ENCODE data around the gene USP9X. TPM values are rescaled to one million over a fixed set of nuclear protein-coding genes. Genes with fewer than 3 reads are reported as not detected.

Gene USP9X
- total RNA-seq, 4 donors from 2014 or later, result 57.2 to 85.9 (median 65.2) TPM

DNA sequence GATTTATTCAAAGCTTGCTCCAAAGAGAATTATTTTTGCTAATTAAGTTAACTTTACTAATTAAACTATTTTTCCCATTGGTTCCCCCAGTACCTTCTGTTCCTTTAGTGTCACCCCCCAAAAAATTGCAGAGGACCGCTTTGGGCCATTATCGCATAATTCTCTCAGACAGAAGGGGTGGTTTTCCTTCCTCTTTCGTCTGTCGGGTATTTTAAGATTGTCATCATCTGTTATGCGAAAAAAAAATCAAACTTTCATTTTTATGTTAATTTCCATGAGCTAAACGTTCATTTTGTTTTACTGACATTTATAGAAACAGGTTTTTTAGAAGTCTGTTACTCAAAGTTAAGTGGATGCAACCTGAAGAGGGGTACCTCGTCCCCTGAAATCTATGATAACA, 172.6 kb downstream of the USP9X start:
- 73% methylated on average over 7 of the region's 7 CpGs for WGBS
- no peak overlapping the region for H3K4me3 ChIP-seq
- no peak overlapping the region for H3K27ac ChIP-seq
- no peak for DNase-seq (ENCODE audit: low spot score in 2 of 2)
- TF ChIP-seq POLR2AphosphoS5 (IDR thresholded peaks at IDR 0.05) (no peak), EP300 (IDR thresholded peaks at IDR 0.05) (no peak), POLR2A (IDR thresholded peaks at IDR 0.05) (no peak)
- TF ChIP-seq, protein P1, sequence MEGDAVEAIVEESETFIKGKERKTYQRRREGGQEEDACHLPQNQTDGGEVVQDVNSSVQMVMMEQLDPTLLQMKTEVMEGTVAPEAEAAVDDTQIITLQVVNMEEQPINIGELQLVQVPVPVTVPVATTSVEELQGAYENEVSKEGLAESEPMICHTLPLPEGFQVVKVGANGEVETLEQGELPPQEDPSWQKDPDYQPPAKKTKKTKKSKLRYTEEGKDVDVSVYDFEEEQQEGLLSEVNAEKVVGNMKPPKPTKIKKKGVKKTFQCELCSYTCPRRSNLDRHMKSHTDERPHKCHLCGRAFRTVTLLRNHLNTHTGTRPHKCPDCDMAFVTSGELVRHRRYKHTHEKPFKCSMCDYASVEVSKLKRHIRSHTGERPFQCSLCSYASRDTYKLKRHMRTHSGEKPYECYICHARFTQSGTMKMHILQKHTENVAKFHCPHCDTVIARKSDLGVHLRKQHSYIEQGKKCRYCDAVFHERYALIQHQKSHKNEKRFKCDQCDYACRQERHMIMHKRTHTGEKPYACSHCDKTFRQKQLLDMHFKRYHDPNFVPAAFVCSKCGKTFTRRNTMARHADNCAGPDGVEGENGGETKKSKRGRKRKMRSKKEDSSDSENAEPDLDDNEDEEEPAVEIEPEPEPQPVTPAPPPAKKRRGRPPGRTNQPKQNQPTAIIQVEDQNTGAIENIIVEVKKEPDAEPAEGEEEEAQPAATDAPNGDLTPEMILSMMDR (IDR thresholded peaks at IDR 0.05), result no peak
- H3K27me3 ChIP-seq, result no peaks in the 10 kb centered on the region
- no peaks in the 10 kb centered on the region for H3K36me3 ChIP-seq
- no peaks in the 10 kb centered on the region for H3K9me3 ChIP-seq
- no peaks in the 10 kb centered on the region for H3K4me1 ChIP-seq

GRCh38 chrX:41258226-41258625, 173.0 kb downstream of the USP9X start:
- WGBS, result 87% methylated on average over 11 of the region's 11 CpGs
- Histone ChIP-seq H3K27me3 (no peaks in the 10 kb centered on the region), H3K4me3 (no peak overlapping the region), H3K9me3 (no peaks in the 10 kb centered on the region), H3K4me1 (no peaks in the 10 kb centered on the region), H3K27ac (no peak overlapping the region), H3K36me3 (no peaks in the 10 kb centered on the region)
- TF ChIP-seq, protein P1 (IDR thresholded peaks at IDR 0.05), result no peak
- TF ChIP-seq POLR2AphosphoS5 (IDR thresholded peaks at IDR 0.05) (no peak), EP300 (IDR thresholded peaks at IDR 0.05) (no peak), POLR2A (IDR thresholded peaks at IDR 0.05) (no peak)
- no peak for DNase-seq (ENCODE audit: low spot score in 2 of 2)

GRCh38 chrX:41258871-41259270, 173.6 kb downstream of the USP9X start:
- no peak for TF ChIP-seq EP300 (IDR thresholded peaks at IDR 0.05)
- TF ChIP-seq, protein P1 (IDR thresholded peaks at IDR 0.05), result no peak
- TF ChIP-seq POLR2A (IDR thresholded peaks at IDR 0.05), result no peak
- TF ChIP-seq POLR2AphosphoS5 (IDR thresholded peaks at IDR 0.05), result no peak
- H3K4me3 ChIP-seq, result no peak overlapping the region
- H3K36me3 ChIP-seq, result no peaks in the 10 kb centered on the region
- H3K27me3 ChIP-seq, result no peaks in the 10 kb centered on the region
- WGBS, result 92% methylated on average over 14 of the region's 14 CpGs
- no peaks in the 10 kb centered on the region for H3K9me3 ChIP-seq
- no peak overlapping the region for H3K27ac ChIP-seq
- H3K4me1 ChIP-seq, result no peaks in the 10 kb centered on the region
- DNase-seq (ENCODE audit: low spot score in 2 of 2), result no peak

DNA sequence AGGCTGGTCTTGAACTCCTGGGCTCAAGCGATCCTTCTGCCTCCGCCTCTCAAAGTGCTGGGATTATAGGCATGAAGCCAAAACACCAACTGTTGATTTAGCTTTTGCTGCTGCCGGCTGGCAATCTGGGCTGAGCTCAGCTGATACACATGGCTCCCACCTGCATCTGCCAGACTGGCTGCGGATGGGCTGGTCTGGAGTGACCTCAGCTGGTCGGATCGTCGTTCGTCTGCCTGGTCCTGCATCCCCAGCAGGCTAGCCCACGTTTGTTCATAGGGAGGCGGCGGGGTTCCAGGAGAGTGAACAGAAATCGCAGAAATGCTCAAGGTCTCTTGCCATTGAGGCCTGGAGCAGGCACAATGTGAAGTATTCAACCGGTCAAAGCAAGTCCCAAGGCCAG, 174.3 kb downstream of the USP9X start:
- H3K27ac ChIP-seq, result no peak overlapping the region
- no peak for DNase-seq (ENCODE audit: low spot score in 2 of 2)
- WGBS, result 63% methylated on average over 12 of the region's 13 CpGs
- no peaks in the 10 kb centered on the region for H3K27me3 ChIP-seq
- no peaks in the 10 kb centered on the region for H3K4me1 ChIP-seq
- no peaks in the 10 kb centered on the region for H3K36me3 ChIP-seq
- H3K9me3 ChIP-seq, result no peaks in the 10 kb centered on the region
- no peak overlapping the region for H3K4me3 ChIP-seq
- TF ChIP-seq, protein P1 (IDR thresholded peaks at IDR 0.05), result no peak
- no peak for TF ChIP-seq POLR2AphosphoS5 (IDR thresholded peaks at IDR 0.05)
- no peak for TF ChIP-seq EP300 (IDR thresholded peaks at IDR 0.05)
- no peak for TF ChIP-seq POLR2A (IDR thresholded peaks at IDR 0.05)

DNA sequence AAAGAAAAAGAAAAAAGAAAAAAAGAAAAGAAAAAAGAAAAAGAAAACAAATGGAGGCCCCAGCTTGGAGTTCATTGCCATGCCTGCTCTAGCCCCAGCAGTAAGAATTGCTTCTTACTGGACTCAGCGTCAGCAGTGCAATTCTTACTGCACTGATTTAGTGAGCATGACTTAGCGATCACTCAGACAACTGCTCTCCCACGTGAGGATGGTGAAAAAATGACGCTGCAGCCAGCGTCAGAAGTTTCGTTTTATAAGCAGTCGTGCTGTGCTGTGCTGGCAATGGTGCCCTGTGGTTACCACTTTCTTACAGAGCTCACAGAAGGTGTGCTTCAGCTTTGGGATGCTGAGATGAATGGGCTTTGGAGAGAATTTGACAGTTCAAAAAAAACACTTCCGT, 180.4 kb downstream of the USP9X start:
- Histone ChIP-seq H3K27me3 (no peaks in the 10 kb centered on the region), H3K4me3 (peak overlapping the region; percentile 18), H3K4me1 (no peaks in the 10 kb centered on the region), H3K27ac (no peak overlapping the region), H3K9me3 (no peaks in the 10 kb centered on the region), H3K36me3 (no peaks in the 10 kb centered on the region)
- no peak for DNase-seq (ENCODE audit: low spot score in 2 of 2)
- 62% methylated on average over 8 of the region's 8 CpGs for WGBS
- TF ChIP-seq EP300 (IDR thresholded peaks at IDR 0.05), result no peak
- TF ChIP-seq POLR2A (IDR thresholded peaks at IDR 0.05), result no peak
- TF ChIP-seq POLR2AphosphoS5 (IDR thresholded peaks at IDR 0.05), result no peak
- TF ChIP-seq, protein P1 (IDR thresholded peaks at IDR 0.05), result no peak

Data from suprapubic skin (tissue), 4 donors.